GM21528 (cell line): Measurements from ENCODE around the gene PSMB10.

ENCODE experiments used
- ATAC-seq: cut with Tn5 transposase; IDR thresholded peaks from one replicate; pipeline ENCODE4 v1.9.1; 2021; ENCODE audit warnings: mild to moderate bottlenecking, moderate library complexity; ENCODE audit not compliant: unreplicated experiment, low FRiP score

Gene PSMB10

DNA sequence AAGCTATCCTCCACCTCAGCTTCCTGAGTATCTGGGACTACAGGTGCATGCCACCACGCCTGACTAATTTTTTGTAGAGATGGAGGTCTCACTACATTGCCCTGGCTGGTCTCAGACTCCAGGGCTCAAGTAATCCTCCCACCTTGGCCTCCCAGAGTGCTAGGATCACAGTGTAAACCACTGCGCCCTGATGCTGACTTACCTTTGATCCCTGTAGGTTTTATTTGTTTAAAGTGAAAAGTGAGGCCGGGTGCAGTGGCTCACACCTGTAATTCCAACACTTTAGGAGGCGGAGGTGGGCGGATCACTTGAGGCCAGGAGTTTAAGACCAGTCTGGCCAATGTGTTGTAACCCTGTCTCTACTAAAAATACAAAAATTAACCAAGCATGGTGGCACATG lies 34.9 kb downstream of the PSMB10 start:
- ATAC-seq = no peak

DNA sequence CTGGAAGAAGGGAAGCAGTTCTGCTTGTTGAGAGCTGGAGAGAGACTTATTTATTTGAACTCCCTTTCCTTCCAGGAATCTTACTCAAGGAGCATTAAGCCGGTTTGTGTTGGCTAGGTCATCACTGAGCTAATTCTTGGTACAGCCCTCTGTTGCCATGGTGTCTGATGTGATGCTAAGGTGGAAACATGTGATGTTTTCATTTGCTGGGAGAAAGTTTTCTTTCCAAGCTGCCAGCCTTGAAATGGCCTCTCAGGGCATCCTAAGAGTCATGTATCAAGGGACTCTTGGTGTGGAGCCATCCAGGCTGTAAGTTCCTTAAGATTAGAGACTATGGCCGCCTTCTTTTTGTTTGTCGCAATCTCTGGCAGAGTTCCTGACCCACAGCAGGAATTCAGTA lies 39.4 kb downstream of the PSMB10 start:
- no peak for ATAC-seq

DNA sequence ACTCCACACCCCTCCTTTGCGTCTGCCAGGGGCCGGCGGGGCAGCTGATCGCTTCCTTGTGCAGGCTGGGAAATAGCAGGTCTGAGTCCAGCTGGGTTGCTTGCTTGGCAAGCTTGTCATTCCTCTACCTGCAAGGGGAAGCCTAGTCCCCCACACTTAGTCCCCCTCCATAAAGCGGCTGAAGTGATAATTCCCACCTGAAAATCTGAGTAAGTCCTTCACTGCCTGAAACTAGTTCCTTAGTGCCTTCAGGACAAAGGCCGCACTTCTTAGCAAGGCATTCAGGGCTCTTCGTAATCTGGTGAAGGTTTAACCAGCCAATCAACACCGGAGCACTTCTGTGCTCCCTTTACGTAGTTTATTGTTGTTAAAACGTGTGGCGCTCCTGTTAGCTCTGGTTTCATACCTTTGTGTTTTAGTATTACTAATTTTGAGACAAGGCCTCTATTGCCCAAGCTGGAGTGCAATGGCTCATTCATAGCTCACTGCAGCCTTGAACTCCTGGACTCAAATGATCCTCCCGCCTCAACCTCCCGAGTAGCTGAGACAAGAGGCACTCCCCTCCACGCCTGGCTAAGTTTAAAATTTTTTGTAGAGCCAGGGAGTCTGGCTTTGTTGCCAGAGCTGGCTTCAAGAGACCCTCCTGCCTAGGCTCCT lies 42.8 kb downstream of the PSMB10 start:
- peak; percentile 6 for ATAC-seq

DNA sequence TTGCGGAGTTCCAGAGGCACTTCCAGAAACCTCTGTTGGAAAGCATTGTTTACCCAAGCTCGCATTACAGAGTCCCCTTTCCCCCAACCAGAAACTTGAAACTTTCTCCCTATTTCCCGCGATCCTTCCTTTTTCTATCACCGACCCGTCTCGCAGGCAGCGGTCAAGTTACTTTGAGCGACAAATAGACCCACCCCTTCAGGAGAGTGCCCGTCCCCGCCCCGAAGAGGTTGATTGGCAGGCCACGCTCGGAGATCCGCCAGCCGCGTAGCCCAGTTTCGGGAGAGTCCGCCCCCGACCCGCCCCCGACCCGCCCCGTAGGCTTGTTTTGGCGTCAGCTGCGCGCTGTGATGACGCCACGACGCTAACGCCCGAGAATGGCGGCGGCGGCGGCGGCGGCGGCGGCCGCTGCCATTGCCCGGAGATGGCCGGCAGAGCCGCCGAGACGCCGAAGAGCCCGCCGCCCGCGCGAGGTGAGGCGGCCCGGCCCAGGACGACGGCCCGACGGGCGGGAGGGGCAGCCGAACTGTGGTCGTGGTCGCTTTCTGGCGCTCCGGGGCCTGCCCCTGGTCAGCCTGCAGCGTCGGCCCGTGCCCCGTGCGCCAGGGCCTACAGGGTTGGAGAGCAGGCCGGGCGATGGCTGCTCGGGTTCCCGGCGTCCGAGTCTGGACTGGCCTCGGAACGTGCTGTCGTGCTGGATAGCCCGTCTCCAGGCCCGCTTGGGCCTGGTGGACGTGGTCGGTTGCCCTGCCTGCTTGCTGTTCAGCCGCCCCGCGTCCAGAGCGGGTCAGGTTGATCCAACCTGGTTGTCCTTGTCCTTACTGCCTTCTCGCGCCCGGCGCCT lies 43.5 kb downstream of the PSMB10 start, which contains the start of gene PSKH1:
Gene PSKH1, plus strand, starts transcription at position 356 of the 844 bp plus-strand sequence. CDS start 15,496 bp downstream, outside the sequence.
- ATAC-seq = peak; percentile 84

DNA sequence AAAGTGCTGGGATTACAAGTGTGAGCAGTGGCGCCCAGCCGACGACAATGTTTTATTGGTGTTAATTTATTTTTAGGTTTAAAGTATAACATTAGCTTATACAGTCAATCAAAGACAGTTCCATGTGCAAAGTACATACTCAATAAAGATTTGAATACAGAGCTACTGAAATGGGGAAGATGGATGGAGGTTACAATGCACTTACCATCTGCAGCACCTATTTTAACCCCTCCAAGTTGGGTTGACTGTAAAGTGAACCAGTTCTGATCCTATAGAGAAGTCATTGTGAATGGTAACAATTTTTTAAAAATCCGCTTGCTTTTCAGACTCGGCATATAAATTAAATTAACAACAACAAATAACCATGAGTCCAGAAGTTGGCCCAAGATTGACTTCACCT lies 44.3 kb downstream of the PSMB10 start:
- no peak for ATAC-seq

DNA sequence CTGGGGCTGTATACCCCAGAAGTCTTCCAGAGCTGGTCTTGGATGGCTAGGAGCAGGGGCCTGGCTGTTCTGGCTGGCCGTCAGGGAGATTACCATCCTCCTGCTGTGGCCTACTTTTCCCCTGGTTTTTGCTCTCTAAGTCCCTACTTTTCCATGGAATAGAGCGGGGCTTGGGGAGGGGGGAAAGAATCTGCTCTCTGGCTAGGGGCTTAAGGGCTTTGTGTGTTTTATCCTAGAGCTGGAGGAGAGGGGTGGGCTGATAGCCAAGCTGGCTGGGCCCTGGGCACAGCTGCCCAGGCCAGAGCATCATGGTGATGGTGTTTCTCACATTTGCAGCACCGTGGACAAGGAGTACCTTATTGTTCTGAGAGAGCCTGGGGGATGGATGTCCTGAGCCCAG lies 48.3 kb downstream of the PSMB10 start:
- ATAC-seq = no peak

DNA sequence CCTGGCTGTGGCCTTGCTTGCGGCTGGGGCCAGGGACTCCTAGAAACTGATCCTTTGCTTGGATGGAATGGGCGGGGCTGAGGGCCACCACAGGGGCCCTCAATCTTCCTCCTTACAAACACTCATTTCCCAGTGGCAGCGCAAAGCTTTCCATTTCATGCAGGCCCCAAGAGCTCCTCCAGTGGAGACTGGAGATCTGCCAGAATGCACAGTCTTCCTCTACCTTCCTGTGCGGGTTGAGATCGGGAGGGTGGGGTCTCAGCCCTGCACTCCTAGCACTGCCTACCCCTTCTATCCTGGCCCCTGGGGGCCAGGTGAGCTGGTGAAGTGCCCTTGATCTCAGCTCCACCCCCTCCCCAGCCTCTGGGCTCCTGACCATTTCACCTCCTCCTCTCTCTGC lies 50.3 kb downstream of the PSMB10 start:
- ATAC-seq = no peak

DNA sequence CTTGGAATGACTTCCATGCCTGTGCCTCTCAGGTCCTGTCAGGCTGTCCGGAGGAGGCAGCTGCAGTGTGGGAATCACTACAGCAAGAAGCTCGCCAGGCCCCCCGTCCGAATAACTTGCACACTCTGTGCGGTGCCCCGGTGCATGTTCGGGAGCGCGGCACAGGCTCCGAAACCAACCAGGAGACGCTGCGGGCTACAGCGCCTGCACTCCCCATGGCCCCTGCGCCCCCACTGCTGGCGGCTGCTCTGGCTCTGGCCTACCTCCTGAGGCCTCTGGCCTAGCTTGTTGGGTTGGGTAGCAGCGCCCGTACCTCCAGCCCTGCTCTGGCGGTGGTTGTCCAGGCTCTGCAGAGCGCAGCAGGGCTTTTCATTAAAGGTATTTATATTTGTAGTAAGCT lies 50.7 kb downstream of the PSMB10 start:
- no peak for ATAC-seq

DNA sequence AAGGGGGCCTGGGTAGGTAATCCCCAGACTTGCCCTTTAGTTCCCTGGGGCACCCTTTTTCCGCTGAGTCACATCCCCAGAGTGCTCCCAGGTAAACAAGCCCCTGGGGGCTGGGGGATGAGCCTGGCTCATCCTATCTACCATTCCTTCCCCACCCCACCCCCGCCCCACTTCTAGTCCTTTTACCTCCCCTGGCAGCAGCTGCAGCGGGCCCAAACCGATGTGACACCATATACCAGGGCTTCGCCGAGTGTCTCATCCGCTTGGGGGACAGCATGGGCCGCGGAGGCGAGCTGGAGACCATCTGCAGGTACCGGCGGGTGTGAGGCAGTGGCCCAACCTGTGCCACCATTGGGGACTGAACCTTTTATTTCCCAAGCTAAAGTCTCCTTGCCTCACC lies 51.1 kb downstream of the PSMB10 start:
- no peak for ATAC-seq

DNA sequence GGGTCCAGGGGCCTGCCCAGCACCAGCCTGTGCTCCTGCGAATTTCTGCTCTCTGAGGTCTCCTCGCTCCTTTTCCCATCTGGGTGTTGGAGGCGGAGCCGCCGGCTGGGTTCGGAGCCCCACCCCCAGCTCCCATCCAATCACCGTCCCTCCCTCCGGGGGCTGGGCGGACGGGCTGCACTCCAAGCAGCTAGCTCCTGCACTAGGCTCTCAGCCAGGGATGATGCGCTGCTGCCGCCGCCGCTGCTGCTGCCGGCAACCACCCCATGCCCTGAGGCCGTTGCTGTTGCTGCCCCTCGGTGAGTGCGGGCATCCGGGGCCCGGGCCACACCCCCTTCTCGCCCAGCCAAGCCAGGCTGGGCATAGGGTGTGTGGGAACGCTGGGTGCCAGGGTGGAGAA lies 52.0 kb downstream of the PSMB10 start, which contains the start of gene NRN1L:
Gene NRN1L, plus strand, starts transcription at position 202 of the 400 bp plus-strand sequence. Its CDS starts 19 bp downstream, at position 221.
- no peak for ATAC-seq
